ENCODE data around the gene LRRC1. TPM values are rescaled to one million over a fixed set of nuclear protein-coding genes. Genes with fewer than 3 reads are reported as not detected.

LRRC1 gene
- total RNA-seq, 1 experiment from 2014 or later = 10.3 TPM

GRCh38 chr6:53754330-53754729 is 40.5 kb upstream of the LRRC1 start:
- no CpG with 5 or more reads among the region's 4 CpGs for WGBS (ENCODE audit: extremely low coverage, insufficient read length, low lambda C conversion rate)
- TF ChIP-seq CTCF (conservative IDR thresholded peaks at IDR 0.05) = no peak

More at GRCh38 chr6:53754330-53754729, 40.5 kb upstream of the LRRC1 start:
- no peaks in the 10 kb centered on the region for H3K36me3 Mint-ChIP-seq (ENCODE audit: insufficient read depth in 1 of 3, low read depth in 3 of 3)
- H4K91ac ChIP-seq (ENCODE audit: insufficient read length, low read depth, low read length) = no peak overlapping the region
- no peak overlapping the region for H3K27ac Mint-ChIP-seq
- no peak overlapping the region for H3K23ac ChIP-seq (ENCODE audit: insufficient read length, low read depth, low read length)
- H3K4me1 ChIP-seq (ENCODE audit: insufficient read depth, low read length) = no peaks in the 10 kb centered on the region
- no peak overlapping the region for H2BK15ac ChIP-seq (ENCODE audit: low read depth, low read length)
- no peaks in the 10 kb centered on the region for H3K27me3 Mint-ChIP-seq (ENCODE audit: low read depth)
- H3K14ac ChIP-seq (ENCODE audit: insufficient read depth, low read length) = peak overlapping the region; percentile 1; the same call in 1 of the 2 replicates
- H3K9me3 ChIP-seq (ENCODE audit: control insufficient read depth, low read depth, low read length) = no peaks in the 10 kb centered on the region
- no peak overlapping the region for H3K27ac ChIP-seq (ENCODE audit: insufficient read length, low read depth, low read length)
- no peaks in the 10 kb centered on the region for H3K27me3 ChIP-seq (ENCODE audit: insufficient read depth, low read length)
- no peak overlapping the region for H2BK5ac ChIP-seq (ENCODE audit: insufficient read length, low read length)
- no peaks in the 10 kb centered on the region for H3K23me2 ChIP-seq (ENCODE audit: insufficient read length, low read depth, low read length, poor library complexity, severe bottlenecking)
- no peak overlapping the region for H4K5ac ChIP-seq (ENCODE audit: insufficient read length, low read depth, low read length)
- no peaks in the 10 kb centered on the region for H4K20me1 ChIP-seq (ENCODE audit: control insufficient read depth, insufficient read depth, insufficient read length)
- H2BK120ac ChIP-seq (ENCODE audit: low read depth, low read length, poor library complexity, severe bottlenecking) = no peak overlapping the region
- no peaks in the 10 kb centered on the region for H3K9me3 Mint-ChIP-seq
- no peak overlapping the region for H3K18ac ChIP-seq (ENCODE audit: insufficient read length, low read depth, low read length)
- H3K79me2 ChIP-seq (ENCODE audit: insufficient read depth, low read length) = no peaks in the 10 kb centered on the region
- H3K56ac ChIP-seq (ENCODE audit: insufficient read length, low read depth, low read length) = no peak overlapping the region
- H3K9ac ChIP-seq (ENCODE audit: extremely low read depth, insufficient read length, low read length) = no peak overlapping the region
- no peaks in the 10 kb centered on the region for H3K79me1 ChIP-seq (ENCODE audit: insufficient read depth, low read depth, low read length, poor library complexity, severe bottlenecking)
- H2BK20ac ChIP-seq (ENCODE audit: low read depth, low read length, poor library complexity, severe bottlenecking) = no peak overlapping the region
- no peak overlapping the region for H2AK5ac ChIP-seq (ENCODE audit: insufficient read length, low read length)
- no peak overlapping the region for H2AFZ ChIP-seq (ENCODE audit: low read length)
- no peak for DNase-seq
- no peak overlapping the region for H2BK12ac ChIP-seq (ENCODE audit: insufficient read length, low read depth, low read length)
- no peak overlapping the region for H3K4me3 Mint-ChIP-seq
- H4K8ac ChIP-seq (replicated peaks; ENCODE audit: insufficient read length, low read depth, low read length) = no peak overlapping the region
- no peak overlapping the region for H3T11ph ChIP-seq (ENCODE audit: low read length)
- no peak overlapping the region for H3K4ac ChIP-seq (ENCODE audit: low read depth, low read length)
- H3K4me2 ChIP-seq (ENCODE audit: insufficient read depth, insufficient read length, low read length) = no peak overlapping the region
- peaks cover 3 to 5% of the 10 kb centered on the region in 2 experiments for H3K4me1 Mint-ChIP-seq

All from H9 (cell line).